ENCODE results near the gene JMJD1C.

DNA sequence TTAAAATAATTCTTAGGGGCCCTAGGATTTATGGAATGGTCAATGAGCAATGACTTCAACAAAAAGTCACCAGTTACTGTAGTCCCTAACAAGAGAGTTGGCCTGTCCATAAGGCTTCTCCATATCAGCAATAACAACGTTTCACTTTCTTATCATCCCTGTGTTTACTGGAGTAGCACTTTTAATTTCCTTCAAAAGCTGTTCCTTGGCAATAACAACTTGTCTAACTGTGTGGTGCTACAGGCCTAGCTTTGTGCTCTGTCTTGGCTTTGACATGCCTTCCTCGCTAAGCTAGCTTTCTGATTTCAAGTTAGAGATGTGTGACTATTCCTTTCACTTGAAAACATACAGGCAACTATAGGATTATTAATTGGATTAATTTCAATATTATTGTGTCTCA, 81.1 kb downstream of the JMJD1C start:
- TF ChIP-seq ZNF274 (IDR thresholded peaks at IDR 0.05; ENCODE audit: low read depth, low read length) (no peak), YY1 (IDR thresholded peaks at IDR 0.05; ENCODE audit: insufficient read depth, insufficient read length) (no peak), SUZ12 (IDR thresholded peaks at IDR 0.05; ENCODE audit: extremely low read depth, insufficient read depth, insufficient read length) (no peak)

Data from NT2/D1 (cell line).